GM21786 (cell line): Measurements from ENCODE around the gene RSAD2.

Source experiments
- ATAC-seq: cut with Tn5 transposase; IDR thresholded peaks from one replicate; pipeline ENCODE4 v1.9.1; 2021; ENCODE audit not compliant: unreplicated experiment

Gene RSAD2

DNA sequence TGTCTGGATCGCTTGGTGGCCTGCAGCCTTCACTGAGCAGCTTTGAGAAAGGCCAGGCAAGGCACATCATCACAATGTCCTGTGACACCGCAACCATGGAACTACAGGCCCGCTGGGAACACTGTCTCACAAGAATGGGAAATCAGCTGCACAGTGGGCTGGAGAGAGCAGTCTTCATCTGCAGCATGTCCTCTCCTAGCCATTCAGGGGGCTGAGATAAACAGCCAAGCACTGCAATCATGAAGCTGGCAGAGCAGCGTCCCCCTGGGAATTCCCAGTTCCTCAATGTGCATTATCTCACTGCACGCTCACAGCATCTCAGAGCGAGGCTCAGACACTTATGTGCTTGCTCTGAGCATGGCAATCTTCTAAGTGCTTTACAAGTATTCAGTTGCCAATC lies 13.8 kb upstream of the RSAD2 start:
- ATAC-seq: no peak

DNA sequence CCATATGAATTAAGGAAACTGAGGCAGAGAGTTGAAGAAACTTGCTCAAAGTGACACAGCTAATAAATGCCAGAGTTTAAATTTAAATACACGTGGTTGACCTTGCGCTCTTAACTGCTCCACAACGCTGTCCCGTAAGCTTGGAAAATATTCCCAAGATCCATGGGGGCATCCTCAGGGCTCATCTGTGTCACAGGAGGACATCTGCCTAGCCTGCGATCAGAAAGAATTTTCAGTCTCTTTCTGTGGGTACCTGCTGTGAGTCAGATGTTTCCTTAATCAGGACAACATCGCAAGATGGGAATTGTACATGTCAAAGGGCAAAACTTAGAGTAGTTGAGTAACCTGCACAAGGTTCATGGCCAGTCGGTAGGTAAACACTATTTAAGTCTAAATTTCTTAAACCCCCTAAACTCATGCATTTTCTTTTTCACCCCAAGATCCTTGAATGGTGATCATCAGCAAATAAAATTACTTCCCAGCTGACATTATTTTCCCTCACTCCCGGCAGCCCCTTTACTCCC lies 13.3 kb upstream of the RSAD2 start:
- no peak for ATAC-seq

DNA sequence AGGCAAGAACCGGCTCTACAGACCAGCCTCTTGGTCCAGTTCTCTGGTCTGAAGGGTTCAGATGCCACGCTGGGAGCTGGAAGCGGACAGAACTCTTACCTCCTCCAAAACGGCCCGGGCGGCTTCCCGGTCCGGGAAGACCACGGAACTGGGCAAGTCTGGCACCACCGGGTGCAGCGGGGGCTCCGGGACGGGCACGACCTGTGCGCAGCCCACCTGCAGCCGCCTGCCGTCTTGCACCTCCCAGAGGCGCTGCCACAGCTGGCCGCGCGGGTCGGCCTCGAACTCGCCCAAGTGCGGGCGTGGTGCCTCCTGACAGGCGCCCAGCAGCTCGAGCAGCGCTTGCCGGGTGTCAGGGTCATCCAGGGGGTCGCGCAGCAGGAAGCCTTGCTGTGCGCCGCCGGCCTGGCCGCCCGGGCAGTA lies 12.6 kb upstream of the RSAD2 start:
- peak; percentile 17 for ATAC-seq

DNA sequence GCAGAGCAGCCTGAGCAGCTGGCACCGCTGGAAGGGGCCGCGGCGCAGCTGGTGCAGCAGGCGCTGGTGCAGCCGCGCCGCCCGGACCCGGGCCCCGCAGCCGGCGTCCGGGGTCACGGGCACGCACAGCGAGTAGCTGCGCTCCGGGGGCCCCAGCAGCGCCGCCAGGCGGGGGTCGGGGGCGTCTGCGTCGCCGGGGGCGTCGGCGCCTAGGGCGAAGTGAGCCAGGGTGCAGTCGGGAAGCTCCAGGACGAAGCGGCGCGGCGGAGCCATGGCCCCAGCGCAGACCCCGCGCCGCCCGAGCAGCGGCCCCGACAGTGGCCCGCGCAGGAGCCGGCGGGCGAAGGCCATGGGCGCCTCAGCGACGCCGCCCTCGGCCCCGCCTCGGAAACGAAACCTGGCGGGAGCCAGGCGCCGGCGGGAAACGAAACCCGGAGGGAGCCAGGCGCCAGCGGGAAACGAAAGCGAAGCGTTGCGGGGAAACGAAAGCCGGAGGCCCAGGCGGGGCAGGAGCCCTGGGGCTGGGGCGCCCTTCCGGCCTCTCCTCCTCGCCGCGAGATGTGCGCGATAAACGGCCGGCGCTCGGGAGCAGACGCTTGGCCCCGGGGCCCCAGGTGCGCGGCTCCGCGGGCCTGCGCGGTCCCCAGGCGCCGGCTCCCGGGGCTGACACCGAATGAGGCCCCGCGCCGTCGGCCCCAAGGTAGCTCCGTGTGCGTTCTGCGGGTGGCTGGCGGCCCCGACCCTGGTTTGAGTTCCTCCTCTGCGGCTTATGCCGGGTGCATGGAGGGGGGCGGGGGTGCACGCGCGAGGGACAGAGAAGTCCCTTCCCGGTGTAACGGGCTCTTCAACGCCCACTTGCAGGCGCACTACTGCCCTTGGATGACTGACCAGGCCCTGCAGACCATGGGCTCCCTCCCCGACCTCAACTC lies 12.0 kb upstream of the RSAD2 start, which contains the start of gene CMPK2:
TSS of gene CMPK2 (minus strand) at position 562 of the 929 bp plus-strand sequence. CDS start at position 351, 211 bp downstream.
- ATAC-seq: peak; percentile 72

DNA sequence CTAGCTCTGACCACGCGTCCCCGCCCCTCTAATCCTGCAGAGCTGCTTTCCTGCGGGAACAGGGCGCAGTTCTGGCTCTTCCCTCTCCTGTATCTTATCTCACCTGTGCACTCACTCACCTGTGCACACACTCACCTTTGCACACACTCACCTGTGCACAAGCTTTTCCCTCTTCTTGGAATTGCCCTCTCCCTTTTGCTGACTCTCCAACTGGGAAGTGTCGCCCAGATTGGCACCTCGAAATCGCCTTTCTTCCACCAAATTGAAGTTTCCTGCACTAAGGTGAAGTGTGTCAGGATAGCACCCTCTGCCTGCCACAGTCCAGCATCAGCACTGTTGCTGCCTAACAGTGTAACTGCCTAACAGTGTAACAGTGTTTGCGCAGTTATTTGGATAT lies 11.3 kb upstream of the RSAD2 start:
- peak; percentile 45 for ATAC-seq

DNA sequence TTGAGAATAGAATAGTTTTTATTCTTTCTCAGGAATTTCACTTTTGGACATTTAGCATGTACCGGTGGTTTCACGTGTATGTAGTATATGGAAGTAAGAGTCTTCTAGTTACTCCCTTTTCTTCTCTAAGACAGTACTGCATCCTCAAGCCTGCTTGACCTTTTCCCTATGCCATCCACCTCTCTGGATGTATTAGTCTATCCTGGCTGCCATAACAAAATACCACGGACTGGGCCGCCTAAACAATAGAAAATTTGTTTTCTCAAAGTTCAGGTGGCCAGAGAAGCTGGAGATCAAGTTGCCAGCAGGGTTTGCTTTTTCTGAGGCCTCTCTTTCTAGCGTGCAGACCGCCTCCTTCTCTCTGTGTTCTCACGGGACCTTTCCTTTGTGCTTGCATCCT lies 10.6 kb upstream of the RSAD2 start:
- ATAC-seq: no peak

DNA sequence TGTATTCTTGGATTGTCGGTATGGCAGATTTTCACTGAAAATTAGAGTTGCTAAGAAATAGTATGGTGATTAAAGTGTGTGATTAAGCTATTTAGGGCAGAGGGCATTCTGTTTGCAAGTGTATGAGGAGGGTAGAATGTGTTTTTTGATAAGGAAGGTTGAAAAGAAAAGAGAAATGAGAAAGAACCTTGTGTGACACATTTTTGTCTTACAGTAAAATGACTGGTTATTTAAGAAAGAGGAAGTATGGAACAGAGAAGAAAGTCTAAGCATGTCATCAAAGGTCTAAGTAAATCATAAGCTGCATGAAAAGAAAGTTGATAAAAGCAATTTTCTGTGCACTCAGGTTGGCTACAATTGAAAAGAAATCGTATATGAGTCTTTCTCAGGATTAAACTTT lies 5.2 kb upstream of the RSAD2 start:
- peak; percentile 54 for ATAC-seq

DNA sequence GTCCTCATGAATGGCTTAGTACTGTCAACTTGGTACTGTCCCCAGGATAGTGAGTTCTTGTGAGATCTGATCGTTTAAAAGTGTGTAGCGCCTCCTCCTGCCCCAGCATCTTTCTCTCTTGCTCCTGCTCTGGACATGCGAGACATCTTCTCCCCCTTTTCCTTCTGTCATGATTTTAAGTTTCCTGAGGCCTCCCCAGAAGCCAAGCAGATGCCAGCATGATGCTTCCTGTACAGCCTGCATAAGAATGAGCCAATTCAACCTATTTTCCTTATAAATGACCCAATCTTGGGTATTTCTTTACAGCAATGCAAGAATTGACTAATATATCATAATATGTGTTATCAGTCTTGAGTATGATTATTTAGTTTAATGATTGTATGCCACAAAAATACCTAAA lies 3.5 kb upstream of the RSAD2 start:
- ATAC-seq: no peak

DNA sequence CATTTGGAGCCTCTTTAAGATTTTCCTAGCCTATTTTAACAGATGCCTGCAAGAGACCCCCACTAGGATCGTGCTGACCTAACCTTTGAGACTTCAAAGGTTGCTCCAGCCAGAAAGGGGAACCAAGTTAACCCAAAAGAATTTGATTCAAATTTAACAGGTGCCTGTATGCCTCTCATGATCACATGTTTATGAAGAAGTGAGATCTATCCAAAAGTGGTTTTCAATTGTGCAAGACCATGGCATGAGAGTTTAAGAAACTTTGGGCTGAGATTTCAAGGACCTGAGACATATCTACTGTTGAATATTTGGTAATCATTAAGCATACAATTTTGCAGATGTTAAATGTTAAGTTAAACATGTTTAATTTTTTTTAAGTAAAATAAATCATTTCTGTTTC lies 1.3 kb upstream of the RSAD2 start:
- ATAC-seq: no peak

DNA sequence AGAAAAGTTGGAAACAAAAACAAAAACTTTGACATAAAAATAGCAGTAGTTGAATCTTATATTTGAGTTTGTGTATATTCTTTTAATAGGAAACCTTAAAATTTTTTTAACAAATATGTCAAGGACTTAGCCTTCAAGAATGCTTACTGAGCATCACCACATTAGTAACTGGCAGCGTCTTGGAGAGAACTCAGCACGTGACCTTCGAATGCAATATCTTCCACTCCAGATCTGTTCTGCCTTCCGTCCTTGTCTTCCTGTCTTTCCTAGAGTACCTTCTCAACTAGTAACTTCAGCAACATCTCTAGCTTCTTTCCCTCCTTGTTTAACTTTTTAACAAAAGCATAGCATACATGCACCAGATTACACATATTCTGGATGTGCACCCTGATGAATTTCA lies 972 bp downstream of the RSAD2 start:
- no peak for ATAC-seq

DNA sequence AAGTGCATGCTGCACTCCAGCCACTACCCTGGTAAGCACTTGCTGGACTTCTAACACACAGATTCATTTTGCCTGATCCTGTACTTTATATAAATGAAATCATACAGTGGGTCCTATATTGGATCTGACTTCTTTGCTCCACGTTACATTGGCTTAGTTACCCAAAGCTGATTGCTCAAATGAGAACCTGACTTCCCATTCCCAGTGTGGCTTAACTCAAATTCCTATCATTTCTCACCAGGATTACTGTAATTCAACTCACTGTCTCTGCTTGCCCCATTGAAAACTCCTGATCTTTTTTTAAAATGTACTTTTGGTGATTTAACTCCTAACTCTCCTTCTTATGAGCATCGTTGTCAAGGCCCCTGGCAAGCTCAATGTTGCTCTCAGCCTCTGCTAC lies 1.4 kb downstream of the RSAD2 start:
- ATAC-seq: no peak

DNA sequence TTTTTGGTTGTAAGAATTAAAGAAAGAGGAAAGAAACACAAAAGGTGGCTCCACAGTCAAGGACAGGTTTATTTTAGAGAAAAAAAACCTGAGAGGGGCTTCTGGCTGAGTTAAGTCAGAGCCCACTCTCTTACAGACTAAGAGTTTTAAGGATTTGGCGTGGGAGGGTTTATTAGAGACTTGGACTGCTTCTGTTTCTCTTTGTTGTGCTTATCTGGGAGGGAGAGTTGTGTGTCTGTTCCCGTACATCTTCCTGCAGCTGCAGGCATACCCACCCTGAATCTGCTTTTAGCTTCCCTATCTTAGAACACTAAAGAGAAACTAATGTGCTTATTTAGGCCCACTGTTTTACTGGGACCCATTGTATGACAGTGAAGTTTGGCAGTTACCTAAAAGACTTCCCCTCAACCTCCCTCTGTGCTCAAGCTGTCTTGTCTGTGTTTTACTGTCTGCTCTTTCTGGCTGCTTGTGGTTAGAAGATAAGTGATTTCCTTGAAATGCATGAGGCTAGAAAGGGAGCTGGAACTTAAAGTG lies 2.7 kb downstream of the RSAD2 start:
- no peak for ATAC-seq

DNA sequence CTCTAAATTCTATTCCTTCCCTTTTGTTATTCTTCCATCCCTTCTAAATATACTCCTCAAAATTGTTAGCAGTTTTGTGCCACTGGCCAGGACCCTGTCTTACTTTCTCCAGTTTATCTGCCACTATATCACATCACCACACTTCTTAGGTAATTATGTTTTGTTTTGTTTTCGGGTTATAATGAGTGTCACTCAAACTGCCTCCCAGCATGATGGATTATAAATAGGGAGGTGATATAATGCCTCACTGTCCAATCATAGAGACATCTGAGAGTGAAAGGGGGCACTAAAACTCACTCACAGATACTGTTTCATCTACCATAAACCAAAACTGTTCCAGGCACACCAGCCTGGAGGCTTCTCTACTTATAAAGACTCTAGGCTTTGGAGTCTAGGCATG lies 3.5 kb downstream of the RSAD2 start:
- no peak for ATAC-seq

DNA sequence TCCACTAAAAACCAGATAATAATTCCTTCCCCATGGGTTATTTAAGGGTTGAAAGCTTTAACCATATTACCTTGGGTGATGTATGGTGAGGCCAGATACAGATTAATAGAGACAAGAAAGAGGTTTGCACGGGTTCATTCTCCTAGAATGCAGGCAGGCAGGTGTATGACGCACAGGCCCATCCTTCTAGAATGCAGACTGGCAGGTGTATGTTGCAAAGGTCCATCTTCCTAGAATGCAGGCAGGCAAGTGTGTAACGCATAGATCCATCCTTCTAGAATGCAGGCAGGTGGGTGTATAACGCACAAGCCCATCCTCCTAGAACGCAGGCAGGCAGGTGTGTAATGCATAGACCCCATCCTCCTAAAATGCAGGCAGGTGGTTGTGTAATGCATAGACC lies 3.9 kb downstream of the RSAD2 start:
- ATAC-seq: no peak

DNA sequence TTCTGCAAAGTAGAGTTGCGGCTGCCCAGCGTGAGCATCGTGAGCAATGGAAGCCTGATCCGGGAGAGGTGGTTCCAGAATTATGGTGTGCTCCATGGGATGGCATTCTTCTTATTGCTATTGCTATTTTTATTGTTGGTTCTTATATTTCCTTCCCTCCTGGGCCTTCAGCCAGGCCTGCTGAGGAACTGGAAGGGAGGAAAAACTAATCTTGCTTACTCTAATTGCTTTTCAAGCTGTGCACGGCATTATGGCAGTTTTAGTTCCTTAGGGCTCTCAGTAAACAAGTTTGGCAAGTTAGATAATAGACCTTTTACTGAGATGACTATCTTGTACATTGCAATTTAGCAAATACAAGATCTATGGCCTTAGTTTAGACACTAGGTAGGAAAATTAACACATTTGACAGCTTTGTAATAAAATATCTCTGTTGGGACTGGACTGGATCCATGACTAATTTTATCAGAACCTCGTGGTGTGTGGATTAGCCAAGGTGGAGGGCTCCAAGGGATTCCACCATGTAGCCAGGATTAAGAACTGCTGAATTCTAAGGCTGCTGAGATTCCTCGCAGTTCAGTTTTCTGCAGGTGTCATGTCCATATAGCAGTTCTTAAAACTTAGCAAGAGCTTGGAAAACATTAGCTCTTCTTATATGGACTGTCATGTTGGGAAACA lies 6.0 kb downstream of the RSAD2 start:
- no peak for ATAC-seq

DNA sequence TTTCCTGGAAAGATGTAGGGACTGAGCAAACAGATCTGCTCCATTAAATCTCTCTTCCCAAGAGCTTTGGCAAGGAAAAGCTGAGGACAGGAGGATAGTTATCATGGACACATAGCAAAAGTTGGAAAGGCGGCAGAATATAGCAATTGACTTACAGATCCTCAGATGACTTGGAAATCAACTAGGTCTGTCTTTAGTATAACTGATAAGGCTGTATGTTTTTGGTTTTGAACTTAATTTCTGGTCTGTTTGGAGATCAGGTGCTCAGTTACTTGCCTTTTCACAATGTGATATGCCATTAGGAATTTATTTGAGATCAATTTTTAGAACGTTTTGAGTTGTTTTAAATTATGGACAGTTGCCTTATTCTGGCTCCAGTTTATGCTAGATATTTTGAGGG lies 8.0 kb downstream of the RSAD2 start:
- no peak for ATAC-seq

DNA sequence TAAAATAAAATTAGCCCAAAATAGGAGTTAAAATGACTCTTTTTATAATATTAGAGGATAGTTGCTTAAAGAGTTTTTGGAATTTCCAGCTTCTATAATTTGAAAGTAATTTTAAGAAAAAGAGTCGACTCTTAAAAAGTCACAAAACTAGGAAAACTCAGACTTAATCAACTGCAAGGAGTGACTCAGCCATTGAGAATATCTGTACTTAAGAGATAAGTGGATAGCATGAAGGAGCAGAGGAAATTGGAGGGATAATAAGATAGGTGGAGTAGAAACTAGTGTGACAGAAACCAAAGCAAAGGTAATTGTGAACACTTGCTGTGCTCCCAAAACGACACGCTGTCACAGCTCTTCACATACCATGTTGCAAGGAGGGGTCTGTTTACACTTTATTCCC lies 8.4 kb downstream of the RSAD2 start:
- ATAC-seq: no peak

DNA sequence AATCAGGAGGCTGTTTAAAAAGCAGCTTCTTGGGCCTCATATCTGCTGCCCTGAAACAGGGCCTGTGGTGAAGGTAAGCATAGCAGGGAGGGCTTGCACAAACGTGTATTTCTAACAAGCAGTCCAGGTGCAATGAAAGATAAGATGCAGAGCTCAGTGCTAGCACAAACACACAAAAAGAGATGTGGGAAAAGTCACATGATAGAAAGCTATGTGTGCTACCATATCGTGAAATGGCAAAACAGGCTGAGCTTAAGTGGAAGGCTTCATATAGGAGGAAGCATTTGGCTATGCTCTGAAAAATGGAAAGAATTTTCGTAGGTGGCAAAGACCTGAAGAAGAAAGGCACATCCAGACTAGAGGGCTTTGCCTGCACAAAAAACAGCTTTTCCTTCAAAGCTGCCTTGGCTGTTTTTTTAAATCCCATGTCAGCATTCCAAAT lies 10.2 kb downstream of the RSAD2 start:
- no peak for ATAC-seq

DNA sequence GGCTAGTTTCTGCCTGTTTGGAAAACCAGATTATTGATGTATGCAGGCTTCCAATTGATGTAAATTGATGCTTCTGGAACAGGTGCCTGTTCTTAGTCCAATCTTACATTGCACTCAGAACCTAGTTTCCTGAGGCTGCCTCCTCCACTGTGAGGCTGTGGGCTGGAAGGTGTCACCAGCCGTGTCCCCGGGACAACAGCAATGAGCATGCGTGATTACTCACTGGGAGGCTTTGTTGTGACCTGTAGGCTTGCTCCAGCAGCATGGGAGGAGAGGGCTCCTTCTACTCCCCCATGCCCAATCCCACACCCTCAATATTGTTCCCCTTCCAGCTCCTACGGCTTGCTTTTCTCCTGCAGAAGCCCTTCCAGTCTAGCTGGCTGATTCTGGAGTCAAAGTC lies 11.1 kb downstream of the RSAD2 start:
- ATAC-seq: no peak

DNA sequence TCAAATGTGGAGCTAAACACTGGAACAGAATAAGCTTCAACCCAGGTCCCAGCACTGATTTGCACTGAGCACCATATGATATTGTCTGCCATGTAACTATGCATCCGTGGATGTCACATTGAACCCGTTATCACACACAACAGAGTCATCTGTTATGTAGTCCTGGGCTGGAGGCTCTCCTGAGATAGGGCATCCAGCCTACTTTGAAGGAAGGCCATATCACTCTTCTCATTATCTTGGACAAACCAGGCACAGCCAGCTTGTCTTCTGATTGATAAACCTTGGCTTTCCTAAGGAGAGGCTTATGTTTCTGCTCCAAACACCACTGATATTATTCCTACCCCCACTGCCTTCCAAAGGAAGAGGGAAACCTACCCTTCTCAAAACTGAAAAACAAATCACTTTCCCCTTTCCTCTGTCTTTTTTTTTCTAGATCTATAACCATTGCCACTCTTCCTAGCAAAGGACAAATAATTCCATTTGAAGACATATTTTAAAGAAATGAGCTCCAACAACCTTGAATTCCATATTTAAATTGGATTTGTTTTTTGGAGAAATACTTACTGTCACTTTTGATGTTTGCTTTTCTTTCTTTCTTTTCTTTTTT lies 16.4 kb downstream of the RSAD2 start:
- ATAC-seq: no peak
